GM21515 (cell line): ENCODE results near the gene AXDND1.
"Not testable (repeated sequence)": the region's sequence is repeated elsewhere in the genome, so short reads cannot be mapped to it uniquely, and the experiment has no call there.

Experiments used
- ATAC-seq: cut with Tn5 transposase; IDR thresholded peaks from one replicate; pipeline ENCODE4 v1.9.1; 2021; ENCODE audit not compliant: unreplicated experiment

Gene AXDND1

DNA sequence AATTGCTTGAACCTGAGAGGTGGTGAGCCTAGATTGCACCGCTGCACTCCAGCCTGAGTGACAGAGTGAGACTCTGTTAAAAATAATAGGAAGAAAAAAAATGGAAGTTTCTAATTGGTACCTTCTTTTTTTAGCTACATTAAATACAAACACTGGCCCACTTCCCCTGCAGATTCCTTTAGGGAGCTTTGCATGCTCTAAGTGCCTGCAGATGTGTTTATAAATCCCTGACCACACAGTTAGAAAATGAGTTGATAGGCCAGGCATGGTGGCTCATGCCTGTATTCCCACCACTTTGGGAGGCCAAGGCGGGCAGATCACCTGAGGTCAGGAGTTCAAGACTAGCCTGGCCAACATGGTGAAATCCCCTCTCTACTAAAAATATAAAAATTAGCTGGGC, 4.1 kb upstream of the AXDND1 start:
- not testable (repeated sequence) for ATAC-seq

DNA sequence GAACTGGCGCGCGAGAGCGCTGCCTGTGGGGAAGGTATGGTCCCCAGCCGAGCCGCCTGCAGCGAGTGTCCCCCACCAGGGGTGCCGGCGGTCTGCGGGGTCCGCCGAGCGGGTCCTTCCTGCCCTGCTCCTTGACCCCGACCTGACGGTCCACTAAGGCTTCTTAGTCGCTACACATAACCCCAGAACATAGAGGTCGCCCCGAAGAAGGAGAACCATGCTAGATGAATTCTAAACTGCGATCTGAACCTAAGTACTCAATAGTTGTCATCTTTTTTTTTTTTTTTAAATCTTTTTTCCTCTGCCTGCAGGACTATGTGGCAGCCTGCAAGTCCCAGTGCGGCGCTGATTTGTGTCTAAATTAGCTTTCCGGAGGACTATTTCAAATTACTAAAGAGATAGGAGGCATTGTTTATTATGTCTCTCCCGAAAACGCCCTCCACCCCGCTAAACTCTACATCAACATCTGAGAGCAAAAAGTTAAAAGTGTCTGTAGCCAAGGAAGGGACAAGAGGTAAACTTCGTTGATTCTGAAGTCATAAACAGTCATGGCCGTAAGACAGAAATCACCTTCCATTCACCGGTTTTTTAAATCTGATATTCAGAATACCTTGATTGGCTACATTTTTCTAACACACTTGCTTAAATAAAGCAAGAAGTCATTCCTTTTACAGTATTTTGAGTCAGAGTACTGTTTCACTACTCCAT, 476 bp downstream of the AXDND1 start:
- ATAC-seq, result no peak

DNA sequence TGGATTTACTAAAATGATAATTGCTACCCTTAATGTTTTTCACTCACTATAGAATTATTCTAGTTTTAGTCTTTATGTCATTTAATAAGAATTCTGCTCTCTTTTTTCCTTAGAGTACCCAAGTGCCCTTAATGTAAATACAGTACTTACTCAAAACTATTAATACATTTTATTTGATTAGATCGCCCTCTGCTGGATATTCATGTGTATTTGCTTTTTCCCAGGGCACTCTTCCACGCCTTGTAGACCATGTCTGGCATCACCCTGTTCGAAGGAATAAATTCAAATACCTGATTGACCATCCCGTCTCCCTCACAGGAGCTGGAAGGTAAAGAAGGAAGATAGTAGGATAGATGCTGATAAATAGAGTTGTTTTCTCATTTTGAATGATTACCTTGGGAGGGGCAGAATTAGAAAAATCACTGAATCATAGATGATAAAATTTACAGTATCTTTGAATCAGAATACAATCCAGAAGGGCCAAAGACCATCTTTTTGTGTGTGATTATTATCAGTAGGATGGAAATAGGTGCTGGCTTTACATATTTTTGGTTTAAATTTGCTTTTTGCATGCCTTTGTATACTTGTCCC, 4.1 kb downstream of the AXDND1 start:
- ATAC-seq, result no peak

DNA sequence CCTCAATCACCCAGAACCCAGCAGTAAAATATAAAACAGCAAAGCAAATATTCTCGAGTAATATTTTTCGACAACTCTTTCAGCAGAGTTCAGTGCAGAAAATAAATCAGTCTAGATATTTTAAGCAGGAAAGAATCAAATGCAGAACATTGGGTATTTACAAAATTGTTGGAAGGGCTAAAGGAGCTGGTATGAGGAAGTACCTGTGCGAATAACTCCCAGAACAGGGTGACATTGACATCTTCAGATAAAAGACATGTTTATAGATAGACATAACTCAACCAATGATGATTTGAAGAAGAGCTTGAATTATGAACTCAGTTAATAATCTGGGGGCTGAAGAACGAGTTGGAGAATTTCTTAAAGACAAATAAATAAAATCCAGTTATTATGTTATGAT, 6.4 kb downstream of the AXDND1 start:
- ATAC-seq, result no peak

DNA sequence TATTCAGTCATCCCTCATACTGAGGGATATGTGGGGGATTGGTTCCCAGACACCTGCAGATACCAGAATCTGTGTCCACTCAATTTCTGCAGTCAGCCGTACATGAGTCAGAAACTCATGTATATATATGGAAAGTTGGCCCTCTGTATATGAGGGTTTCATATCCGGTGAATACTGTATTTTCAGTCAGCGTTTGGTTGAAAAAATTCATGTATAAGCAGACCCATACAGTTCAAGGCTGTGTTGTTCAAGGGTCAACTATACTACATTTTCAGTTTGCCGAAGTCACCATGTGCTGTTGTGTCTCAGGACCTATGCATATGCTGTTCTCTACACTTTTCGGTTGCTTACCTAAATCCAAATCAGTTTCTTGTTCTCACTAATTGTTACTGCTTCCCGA, 10.5 kb downstream of the AXDND1 start:
- no peak for ATAC-seq

DNA sequence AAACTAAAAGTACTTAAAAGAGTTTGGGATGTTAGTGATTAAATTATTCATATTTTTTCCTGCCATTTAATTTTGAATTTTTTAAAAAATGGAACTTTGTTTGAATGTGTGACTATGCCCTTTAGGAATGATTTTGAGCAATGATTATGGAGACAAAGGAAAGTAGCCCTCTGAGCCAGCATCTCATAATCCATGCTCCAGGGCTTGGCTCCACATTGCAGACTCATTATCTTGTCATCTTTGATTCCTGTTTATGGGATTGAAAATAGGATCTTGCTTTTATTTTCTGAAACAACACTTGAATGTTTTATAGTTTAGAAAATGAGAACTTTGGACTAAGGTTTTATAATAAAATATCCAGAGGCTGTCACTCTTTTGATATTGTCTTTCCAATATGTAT, 14.5 kb downstream of the AXDND1 start:
- ATAC-seq, result no peak

DNA sequence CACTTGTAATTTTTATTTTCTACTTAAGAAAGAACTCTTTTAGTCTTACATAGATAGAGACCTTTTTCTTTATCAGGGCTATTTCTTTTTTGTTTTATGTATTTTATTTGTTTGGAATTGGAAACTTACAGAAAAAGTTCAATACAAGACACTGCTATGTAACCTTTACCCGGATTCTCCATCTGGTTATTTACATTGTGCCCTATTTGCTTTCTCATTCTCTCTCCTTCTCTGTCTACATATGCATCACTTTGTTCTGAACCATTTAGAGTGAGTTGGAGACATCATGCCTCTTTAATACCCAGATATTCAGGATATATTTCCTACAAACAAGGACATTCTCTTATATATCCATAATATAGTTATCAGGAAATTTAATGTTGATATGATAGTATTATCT, 18.3 kb downstream of the AXDND1 start:
- no peak for ATAC-seq

DNA sequence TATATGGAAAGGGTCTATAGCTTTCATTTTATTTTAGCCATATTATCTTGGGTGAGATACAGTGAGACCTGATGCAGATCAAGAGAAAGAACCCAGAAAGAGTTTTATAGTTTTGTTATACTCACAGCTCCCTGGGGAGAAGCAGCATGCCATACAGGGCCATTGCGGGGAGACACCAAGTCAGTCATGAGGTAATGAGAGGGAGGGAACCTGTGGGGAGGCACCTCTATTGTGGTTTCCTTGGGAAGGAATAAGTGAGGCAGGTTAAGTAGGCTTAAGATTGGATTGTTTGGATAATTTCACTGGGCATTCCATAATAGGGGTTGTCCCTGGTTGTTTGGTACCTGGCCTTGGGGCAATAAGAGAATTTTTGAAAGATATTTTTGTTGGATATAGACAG, 19.7 kb downstream of the AXDND1 start:
- no peak for ATAC-seq

DNA sequence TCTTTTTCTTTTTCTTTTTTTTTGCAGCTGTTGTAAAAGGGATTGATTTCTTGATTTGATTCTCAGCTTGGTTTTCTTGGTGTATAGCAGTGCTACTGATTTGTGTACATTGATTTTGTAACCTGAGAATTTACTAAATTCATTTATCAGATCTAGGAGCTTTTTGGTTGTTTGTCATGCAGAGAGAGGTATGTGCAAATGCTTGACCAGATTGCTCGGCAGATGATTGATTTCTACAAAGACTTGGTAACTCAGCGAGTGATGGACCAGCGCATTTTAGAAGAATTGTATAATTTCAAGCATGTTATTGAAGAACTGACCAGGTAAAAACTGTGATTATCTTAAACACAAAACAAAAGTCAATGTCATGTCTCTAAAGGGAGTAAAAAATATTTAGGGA, 27.9 kb downstream of the AXDND1 start:
- ATAC-seq, result no peak

DNA sequence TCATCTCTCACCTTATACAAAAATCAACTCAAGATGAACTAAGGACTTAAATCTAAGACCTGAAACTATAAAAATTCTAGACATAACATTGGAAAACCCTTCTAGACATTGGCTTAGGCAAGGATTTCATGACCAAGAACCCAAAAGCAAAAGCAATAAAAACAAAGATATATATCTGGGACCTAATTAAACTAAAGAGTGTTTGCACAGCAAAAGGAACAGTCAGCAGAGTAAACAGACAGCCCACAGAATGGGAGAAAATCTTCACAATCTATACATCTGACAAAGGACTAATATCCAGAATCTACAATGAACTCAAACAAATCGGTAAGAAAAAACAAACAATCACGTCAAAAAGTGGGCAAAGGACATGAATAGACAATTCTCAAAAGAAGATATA, 33.6 kb downstream of the AXDND1 start:
- not testable (repeated sequence) for ATAC-seq

DNA sequence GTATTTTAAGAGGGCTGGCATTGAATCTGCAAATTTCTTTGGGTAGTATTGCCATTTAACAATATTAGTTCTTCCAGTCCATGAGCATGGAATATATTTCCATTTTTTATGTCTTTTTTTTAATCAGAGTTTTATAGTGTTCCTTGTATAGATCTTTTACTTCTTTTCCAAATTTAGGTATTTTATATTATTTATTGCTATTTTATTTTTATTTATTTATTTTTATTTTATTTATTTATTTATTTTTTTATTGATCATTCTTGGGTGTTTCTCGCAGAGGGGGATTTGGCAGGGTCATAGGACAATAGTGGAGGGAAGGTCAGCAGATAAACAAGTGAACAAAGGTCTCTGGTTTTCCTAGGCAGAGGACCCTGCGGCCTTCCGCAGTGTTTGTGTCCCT, 52.0 kb downstream of the AXDND1 start:
- not testable (repeated sequence) for ATAC-seq

DNA sequence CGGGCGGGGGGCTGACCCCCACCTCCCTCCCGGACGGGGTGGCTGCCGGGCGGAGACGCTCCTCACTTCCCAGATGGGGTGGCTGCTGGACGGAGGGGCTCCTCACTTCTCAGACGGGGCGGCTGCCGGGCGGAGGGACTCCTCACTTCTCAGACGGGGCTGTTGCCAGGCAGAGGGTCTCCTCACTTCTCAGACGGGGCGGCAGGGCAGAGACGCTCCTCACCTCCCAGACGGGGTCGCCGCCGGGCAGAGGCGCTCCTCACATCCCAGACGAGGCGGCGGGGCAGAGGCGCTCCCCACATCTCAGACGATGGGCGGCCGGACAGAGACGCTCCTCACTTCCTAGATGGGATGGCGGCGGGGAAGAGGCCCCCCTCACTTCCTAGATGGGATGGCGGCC, 52.9 kb downstream of the AXDND1 start:
- not testable (repeated sequence) for ATAC-seq

DNA sequence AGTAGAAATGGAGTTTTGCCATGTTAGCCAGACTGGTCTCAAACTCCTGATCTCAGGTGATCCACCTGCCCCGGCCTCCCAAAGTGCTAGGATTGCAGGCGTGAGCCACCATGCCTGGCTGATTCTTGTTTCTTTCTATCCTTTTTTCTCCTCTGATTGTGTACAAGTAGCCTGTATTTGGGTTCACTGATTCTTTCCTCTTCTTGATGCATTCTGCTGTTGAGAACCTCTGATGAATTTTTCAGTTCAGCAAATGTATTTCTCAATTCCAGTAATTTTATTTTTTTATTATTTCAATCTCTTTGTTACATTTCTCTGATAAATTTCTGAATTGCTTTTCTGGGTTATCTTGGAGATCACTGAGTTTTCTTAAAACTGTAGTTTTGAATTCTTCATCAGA, 58.8 kb downstream of the AXDND1 start:
- ATAC-seq, result no peak

DNA sequence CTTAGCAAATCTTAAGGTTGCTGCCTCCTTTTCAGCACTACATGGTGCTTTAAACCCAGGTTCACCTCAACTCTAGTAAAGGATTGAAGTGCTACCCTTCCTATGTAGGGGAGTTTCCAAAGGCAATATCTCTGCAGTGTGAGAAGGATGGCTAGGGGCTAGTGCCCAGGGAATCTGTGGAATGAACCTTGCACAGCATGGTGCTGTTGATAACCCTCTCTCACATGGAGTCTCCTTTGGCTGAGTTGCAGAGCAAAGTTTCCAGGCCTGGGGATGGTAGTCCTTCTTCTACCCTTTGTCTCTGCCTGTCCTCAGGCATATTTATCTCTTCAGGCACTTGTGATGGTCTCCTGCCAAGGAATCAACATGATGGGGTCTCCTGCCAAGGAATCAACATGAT, 59.4 kb downstream of the AXDND1 start:
- no peak for ATAC-seq

DNA sequence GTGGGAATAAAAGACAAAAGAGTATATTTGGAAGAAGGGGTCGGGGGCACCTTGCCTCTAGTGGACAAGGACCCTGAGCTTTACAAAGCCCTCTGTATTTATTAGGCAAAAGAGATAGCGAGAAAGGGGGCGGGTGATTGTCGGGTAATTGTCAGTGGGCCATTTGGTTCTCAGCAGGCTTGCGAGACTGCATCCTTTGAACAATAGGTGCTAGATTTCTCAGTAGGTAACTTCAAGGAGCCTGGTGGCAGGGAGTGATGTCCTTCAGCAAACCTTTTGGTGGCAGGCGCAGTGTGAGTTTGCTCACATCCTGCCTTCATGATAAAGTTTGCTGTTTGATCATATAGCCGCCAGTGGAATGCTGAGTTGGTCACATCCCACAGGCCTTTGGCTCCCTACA, 71.4 kb downstream of the AXDND1 start:
- no peak for ATAC-seq

DNA sequence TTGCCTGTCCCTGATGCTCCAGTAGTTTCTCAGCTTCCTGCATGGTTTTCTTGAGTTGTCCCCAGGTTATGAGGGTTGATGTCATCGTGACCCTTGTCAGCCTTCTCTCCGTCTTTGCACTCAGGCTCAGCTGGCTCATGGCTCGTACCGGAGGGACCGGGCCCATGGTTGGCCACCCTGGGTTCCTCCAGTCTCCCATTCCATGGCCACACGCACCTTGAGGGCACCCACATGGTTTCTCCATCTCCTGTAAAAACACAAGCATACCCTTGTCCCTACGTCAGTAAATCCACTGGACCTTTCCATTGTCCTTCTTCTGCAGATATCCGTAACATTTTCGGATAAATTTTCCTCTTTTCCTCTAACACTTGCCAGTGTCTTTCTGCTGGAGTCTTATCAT, 73.9 kb downstream of the AXDND1 start:
- not testable (repeated sequence) for ATAC-seq

DNA sequence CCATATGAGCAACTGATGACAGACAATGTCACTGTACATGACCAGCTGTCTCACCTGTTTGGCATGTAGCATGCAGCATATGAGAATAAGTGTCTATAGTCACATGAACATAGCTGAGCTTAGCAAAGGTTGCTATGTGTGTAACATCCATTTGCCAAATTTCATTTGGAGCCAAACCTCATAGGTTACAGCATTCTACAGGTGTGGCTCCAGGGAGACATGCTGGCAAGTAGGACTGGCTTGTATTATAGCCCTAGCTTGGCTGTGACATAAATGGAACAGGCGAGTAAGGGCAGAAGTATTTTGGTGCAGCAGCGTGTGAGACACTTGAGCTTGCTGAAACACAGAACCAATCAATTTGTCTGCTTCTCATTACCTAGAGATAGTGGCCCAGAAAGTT, 74.5 kb downstream of the AXDND1 start:
- not testable (repeated sequence) for ATAC-seq

DNA sequence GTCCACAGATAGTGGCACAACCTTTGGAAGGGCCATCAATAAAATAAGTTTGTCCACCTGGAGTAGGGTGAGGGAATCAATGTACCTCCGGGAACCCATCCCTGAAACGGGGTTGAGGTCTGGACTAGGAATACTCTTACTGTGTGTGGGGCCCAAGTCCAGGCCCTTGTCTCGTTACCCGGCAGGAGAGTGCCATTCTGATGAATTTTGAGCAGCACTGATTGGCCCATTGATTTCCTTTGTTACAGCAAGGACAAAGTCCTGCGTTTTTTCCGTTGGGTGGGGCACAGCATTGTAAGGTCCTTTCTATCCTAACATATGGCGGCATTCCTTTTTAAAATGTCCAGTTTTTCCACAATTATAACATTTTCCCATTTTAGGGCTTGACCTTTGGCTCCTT, 75.2 kb downstream of the AXDND1 start:
- ATAC-seq, result no peak

DNA sequence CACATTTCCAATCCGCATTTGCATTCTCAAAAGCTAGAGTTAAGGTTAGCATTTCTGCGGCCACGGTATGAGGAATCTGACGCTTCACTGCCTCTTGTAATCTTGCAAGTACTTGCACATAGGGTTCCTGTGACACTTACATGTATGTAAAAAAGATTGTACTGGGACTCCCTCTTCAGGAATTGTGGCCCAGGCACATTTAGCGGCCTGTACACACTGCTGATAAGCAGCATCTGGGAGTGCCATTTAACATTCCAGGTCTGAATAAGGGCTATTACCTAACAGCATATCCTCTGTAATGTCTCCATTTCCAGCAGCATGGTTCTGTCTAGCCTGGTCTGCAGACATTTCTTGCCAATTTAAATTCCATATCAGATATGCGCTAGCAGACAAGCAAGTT, 75.7 kb downstream of the AXDND1 start:
- no peak for ATAC-seq

DNA sequence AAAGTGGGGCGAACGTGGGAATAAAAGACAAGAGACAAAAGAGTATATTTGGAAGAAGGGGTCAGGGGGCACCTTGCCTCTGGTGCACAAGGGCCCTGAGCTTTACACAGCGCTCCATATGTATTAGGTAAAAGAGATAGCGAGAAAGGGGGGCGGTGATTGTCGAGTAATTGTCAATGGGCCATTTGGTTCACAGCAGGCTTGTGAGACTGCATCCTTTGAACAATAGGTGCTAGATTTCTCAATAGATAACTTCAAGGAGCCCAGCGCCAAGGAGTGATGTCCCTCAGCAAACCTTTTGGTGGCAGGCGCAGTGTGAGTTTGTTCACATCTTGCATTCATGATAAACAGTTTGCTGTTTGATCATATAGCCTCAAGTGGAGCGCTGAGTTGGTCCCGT, 77.1 kb downstream of the AXDND1 start:
- ATAC-seq, result not testable (repeated sequence)

DNA sequence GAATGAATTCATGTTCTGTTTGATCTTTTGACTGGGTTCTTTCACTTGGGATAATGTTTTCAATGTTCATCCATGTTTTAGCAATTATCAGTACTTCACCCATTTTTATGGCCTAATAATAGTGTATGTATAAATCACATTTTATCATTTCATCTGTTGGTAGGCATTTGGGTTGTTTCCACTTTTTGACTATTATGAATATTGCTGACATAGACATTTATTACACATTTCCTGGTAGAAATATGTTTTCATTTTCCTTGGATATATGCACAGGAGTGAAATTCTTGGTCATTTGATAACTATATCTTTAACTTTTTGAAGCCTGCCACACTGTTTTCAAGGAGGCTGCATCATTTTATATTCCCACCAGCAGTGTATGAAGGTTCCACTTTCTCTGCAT, 79.8 kb downstream of the AXDND1 start:
- ATAC-seq, result no peak

DNA sequence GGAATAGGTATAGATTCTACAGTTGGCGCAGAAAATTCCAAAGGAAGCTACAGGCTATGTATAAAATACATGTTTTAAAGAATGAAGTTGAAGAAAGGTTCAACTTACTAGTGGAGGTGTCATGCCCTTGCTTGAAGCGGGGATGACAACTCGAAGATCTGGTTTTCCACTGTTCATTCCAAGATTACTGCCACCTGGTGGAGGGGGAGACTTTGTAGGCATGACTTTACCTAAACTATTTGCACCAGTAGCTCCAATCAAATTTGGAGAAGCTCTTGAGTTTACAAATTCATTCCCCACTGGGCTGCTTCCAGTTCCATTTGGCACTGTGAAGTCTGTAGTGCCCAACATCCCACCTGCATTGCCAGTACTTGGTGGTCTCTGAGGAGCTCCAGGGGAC, 81.7 kb downstream of the AXDND1 start:
- ATAC-seq, result no peak
